Breast epithelium (tissue), 4 donors: ENCODE measurements around the gene ATXN1. TPM values are rescaled to one million over a fixed set of nuclear protein-coding genes. Genes with fewer than 3 reads are reported as not detected.

Experiments
- DNase-seq, 2 donors: peaks; one replicate each; pipeline ENCODE4 v3.0.0-alpha.2; 2019; ENCODE audit warnings: low spot score in 2 of 2
- H3K27ac ChIP-seq, 2 donors: fragments of 200-600 bp; sonication (generic) in 1 of 2; one replicate each; pipeline ENCODE4 v1.5.1; 2016 to 2019; ENCODE audit warnings: mild to moderate bottlenecking in 1 of 2
- H3K27me3 ChIP-seq, 2 donors: fragments of 200-600 bp; sonication (generic) in 1 of 2; one replicate each; pipeline versions ENCODE4 v1.5.1 to v1.6.0; 2017 to 2019; ENCODE audit warnings: control low read depth in 1 of 2, mild to moderate bottlenecking in 1 of 2
- H3K36me3 ChIP-seq: fragments of 200-600 bp; one replicate; pipeline ENCODE4 v1.5.1; 2019
- H3K4me1 ChIP-seq, 2 donors: fragments of 200-600 bp; sonication (generic); one replicate each; pipeline ENCODE4 v1.5.1; 2016 to 2019; ENCODE audit warnings: control low read depth in 1 of 2
- H3K4me3 ChIP-seq, 3 donors: fragments of 200-600 bp; sonication (generic); 1 replicate in 2 of 3; 2 replicates in 1 of 3; pipeline ENCODE4 v1.5.1; 2016 to 2019; ENCODE audit warnings: mild to moderate bottlenecking in 3 of 3, moderate library complexity in 2 of 3
- H3K9me3 ChIP-seq, 2 donors: fragments of 200-600 bp; sonication (generic) in 1 of 2; one replicate each; pipeline ENCODE4 v1.5.1; 2016 to 2019; ENCODE audit warnings: control low read depth in 1 of 2
- POLR2A ChIP-seq: fragments of 450-650 bp; IDR thresholded peaks from one replicate; pipeline ENCODE4 v1.6.1; 2016; ENCODE audit warnings: antibody characterized with exemption, mild to moderate bottlenecking, moderate library complexity
- POLR2AphosphoS5 ChIP-seq, 3 donors: sonication (generic); formaldehyde crosslinking; IDR thresholded peaks; one replicate each; pipeline ENCODE4 v1.6.1; 2017; ENCODE audit warnings: antibody characterized with exemption in 3 of 3
- intact Hi-C: fragments of 100-400 bp; cut with DNase I; formaldehyde crosslinking; loops from one replicate; pipeline ENCODE4 v1.15.1; 2023; ENCODE audit warnings: low total_unique reads
- total RNA-seq, 3 donors: library from RNA; depleted of rRNA; stranded (reverse); fragments of >200 nt; gene quantifications; one replicate each; pipeline ENCODE4 v1.1.0, GENCODE V29; 2016
- TF ChIP-seq, protein P1 (sequence below), 3 donors: fragments of 450-650 bp; IDR thresholded peaks; one replicate each; pipeline ENCODE4 v1.5.1; 2016 to 2017; ENCODE audit warnings: antibody characterized with exemption in 3 of 3, mild to moderate bottlenecking in 3 of 3, moderate library complexity in 3 of 3

Gene ATXN1
- total RNA-seq, 3 donors from 2014 or later = 26.7 to 63.2 (median 37.4) TPM

DNA sequence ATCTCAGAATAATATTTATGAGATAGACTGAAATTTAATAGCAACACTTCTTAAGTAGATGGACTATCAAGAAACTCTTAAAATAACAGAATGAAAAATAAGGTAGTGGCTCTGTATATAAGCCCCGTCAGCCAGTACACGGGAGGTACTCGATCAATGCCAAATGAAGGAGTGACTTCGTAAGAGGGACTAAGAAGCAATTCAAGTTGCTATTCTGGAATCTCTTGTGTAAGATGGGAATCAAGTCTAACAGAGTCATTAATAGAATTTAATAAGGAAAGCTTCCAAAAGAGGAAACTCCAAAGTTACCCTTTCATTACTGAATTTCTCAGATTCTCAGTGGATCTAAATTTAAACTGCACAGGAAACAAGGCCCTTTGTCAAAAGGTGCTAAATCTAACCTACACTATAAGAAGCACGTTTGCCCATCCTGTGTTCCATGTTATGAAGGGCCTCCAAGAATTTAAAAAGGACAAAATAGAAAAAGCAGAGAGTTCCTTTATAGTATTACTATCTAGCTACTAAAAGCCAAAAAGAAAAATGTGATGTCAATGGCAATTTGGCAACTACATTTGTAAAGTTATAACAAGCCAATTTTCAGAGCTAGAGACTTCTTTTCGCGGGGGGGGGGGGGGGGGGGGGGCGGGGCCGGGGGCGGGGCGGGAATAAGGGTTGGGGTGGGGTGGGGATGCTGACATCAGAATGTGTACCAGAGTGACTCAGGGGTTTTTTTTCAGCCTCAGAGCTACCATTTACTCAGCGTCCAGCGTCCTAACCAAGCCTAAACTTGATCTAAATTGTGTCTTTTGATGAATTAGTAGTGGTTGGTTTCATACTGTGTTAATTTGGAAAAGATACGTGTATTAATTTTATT lies 322.3 kb downstream of the ATXN1 start:
- TF ChIP-seq POLR2A = no peak
- TF ChIP-seq POLR2AphosphoS5 (IDR thresholded peaks at IDR 0.05) = no peak
- TF ChIP-seq, protein P1, sequence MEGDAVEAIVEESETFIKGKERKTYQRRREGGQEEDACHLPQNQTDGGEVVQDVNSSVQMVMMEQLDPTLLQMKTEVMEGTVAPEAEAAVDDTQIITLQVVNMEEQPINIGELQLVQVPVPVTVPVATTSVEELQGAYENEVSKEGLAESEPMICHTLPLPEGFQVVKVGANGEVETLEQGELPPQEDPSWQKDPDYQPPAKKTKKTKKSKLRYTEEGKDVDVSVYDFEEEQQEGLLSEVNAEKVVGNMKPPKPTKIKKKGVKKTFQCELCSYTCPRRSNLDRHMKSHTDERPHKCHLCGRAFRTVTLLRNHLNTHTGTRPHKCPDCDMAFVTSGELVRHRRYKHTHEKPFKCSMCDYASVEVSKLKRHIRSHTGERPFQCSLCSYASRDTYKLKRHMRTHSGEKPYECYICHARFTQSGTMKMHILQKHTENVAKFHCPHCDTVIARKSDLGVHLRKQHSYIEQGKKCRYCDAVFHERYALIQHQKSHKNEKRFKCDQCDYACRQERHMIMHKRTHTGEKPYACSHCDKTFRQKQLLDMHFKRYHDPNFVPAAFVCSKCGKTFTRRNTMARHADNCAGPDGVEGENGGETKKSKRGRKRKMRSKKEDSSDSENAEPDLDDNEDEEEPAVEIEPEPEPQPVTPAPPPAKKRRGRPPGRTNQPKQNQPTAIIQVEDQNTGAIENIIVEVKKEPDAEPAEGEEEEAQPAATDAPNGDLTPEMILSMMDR (IDR thresholded peaks at IDR 0.05) = no peak
- intact Hi-C loops = no loop called here
- Histone ChIP-seq H3K9me3 (no peaks in the 10 kb centered on the region), H3K36me3 (no peaks in the 10 kb centered on the region), H3K27me3 (no peaks in the 10 kb centered on the region), H3K4me1 (no peaks in the 10 kb centered on the region), H3K4me3 (no peak overlapping the region), H3K27ac (no peak overlapping the region)
- no peak for DNase-seq

DNA sequence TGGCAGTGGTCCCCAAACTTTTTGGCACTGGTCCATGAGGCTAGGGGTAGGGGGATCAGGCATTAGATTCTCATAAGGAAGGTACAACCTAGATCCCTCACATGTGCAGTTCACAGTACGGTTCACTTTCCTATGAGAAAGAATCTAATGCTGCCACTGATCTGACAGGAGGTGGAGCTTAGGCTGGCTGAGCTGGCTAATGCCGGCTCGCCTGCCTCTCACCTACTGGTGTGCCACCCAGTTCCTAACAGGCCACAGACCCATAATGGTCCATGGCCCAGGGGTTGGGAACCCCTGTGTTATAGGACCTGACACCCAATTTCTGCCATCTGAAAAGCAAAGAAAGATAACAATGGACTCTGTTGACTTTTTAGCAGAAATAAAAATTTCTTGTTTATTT lies 323.3 kb downstream of the ATXN1 start:
- no peaks in the 10 kb centered on the region for H3K9me3 ChIP-seq
- TF ChIP-seq, protein P1 (IDR thresholded peaks at IDR 0.05) = no peak
- TF ChIP-seq POLR2AphosphoS5 (IDR thresholded peaks at IDR 0.05) (no peak), POLR2A (no peak)
- no peaks in the 10 kb centered on the region for H3K36me3 ChIP-seq
- no peaks in the 10 kb centered on the region for H3K27me3 ChIP-seq
- intact Hi-C loops = no loop called here
- H3K4me3 ChIP-seq = no peak overlapping the region
- H3K4me1 ChIP-seq = no peaks in the 10 kb centered on the region
- H3K27ac ChIP-seq = no peak overlapping the region
- DNase-seq = no peak

DNA sequence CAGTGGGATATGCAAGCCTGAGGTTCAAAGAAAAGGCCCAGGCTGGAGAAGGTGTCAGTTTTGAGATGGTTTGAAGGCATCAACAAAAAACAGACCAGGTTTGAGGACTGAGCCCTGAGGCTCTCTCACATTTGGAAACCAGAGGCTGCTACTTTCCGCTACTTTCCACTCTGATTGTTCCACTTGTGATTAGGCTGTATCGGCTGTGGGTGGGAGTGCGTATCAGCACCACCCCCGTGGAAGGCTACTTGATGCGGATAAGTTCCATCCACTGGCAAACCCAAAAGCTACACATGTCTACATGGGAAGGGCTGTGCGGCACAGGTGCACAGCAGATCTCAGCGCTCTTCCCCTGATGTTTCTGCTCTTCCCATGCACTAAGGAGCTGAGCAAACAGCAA lies 324.2 kb downstream of the ATXN1 start:
- TF ChIP-seq POLR2AphosphoS5 (IDR thresholded peaks at IDR 0.05) = no peak
- Histone ChIP-seq H3K4me3 (no peak overlapping the region), H3K36me3 (no peaks in the 10 kb centered on the region), H3K27ac (no peak overlapping the region), H3K4me1 (peaks cover 0 to 5% of the 10 kb centered on the region in 2 donors), H3K27me3 (no peaks in the 10 kb centered on the region), H3K9me3 (no peaks in the 10 kb centered on the region)
- intact Hi-C loops = no loop called here
- no peak for DNase-seq

DNA sequence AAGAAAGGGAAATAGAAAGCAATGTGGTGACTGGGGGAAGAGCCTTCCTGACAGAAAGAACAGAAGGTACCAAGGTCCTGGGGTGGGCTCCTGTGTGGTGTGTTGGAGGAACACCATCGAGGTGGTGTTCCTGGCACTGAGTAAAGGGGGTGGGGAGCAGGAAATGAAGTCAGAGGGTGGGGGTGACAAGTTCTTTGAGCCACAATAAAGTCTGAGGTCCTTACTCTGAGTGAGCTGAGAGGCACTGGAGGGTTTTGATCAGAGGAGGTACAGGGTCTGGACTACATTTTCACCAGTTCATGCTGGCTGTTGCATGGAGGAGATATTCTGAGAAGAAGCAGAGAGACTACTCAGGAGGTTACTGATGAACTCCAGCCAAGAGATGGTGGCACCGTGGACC lies 324.7 kb downstream of the ATXN1 start:
- no peak for DNase-seq
- Histone ChIP-seq H3K27me3 (no peaks in the 10 kb centered on the region), H3K36me3 (no peaks in the 10 kb centered on the region), H3K4me3 (no peak overlapping the region), H3K27ac (no peak overlapping the region), H3K9me3 (no peaks in the 10 kb centered on the region), H3K4me1 (peaks cover 0 to 5% of the 10 kb centered on the region in 2 donors)
- TF ChIP-seq POLR2A (no peak), POLR2AphosphoS5 (IDR thresholded peaks at IDR 0.05) (no peak)
- TF ChIP-seq, protein P1 (IDR thresholded peaks at IDR 0.05) = no peak
- intact Hi-C loops = no loop called here

DNA sequence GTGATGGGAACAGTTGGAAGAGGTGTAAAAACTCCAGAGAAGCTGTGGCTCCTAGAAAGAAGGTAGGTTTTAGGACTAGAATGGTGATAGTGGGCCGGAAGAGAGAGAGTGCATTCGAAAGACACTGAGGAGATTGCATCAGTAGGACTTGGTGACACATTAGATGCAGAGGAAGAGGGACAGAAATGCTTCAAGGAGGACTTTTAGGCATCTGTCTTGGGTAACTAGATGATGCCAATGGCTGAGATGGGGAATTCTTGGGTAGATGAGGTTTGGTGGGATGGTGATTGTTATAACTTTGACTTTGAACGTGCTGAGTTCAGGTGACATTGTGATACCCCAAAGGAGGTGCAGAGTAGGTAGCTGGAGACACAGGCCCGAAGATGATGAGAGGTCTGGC lies 326.4 kb downstream of the ATXN1 start:
- Histone ChIP-seq H3K4me3 (no peak overlapping the region), H3K27me3 (no peaks in the 10 kb centered on the region), H3K36me3 (no peaks in the 10 kb centered on the region), H3K27ac (no peak overlapping the region), H3K4me1 (peaks cover 0 to 5% of the 10 kb centered on the region in 2 donors), H3K9me3 (no peaks in the 10 kb centered on the region)
- TF ChIP-seq POLR2AphosphoS5 (IDR thresholded peaks at IDR 0.05) (no peak), POLR2A (no peak)
- TF ChIP-seq, protein P1 (IDR thresholded peaks at IDR 0.05) = no peak
- intact Hi-C loops = no loop called here
- no peak for DNase-seq
